ENCODE measurements around the gene VPS39. TPM values are rescaled to one million over a fixed set of nuclear protein-coding genes. Genes with fewer than 3 reads are reported as not detected.

VPS39 gene
- total RNA-seq, 4 donors from 2014 or later = 133 to 264 (median 205) TPM

DNA sequence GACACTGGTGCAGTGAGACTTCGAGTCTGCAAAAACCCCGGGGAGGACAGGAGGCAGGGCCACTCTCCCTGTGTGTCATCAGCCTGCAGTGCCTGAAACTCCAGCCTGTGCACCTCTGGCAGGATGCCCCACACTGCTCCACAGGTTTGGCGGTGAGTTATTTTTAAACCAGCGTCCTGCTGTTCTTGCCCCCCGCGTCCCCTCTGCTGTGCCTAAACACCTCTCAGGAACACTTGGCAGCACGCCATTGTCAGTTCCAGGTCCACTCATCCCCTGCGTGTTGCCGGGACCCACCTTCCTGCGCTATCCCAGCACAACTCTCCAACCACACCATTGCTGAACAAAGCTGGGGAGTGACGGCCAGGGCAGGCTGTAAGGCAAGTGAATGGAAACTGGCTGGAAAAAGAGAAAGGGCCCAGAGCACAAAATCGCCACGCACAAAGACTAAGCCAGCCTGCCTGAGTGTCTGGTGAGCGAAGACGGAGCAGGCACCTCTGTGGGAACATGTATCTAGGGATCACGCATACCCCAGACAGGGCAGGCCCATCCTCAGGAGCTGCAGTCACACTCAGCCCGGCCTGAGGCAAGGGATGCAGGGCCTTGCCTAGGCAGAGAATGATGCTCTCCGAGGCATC is 48.6 kb downstream of the VPS39 start:
- no peak for DNase-seq (ENCODE audit: low spot score in 2 of 2)
- Histone ChIP-seq H3K9me3 (no peaks in the 10 kb centered on the region), H3K27me3 (no peaks in the 10 kb centered on the region), H3K27ac (no peak overlapping the region), H3K36me3 (peaks cover 3 to 60% (median 19%) of the 10 kb centered on the region in 3 donors), H3K4me1 (no peaks in the 10 kb centered on the region), H3K4me3 (no peak overlapping the region)
- 88 to 89% methylated on average over 18 of the region's 18 CpGs for WGBS, 2 donors
- no peak for TF ChIP-seq POLR2A (IDR thresholded peaks at IDR 0.05)
- TF ChIP-seq EP300 (IDR thresholded peaks at IDR 0.05) = no peak
- TF ChIP-seq, protein P1, sequence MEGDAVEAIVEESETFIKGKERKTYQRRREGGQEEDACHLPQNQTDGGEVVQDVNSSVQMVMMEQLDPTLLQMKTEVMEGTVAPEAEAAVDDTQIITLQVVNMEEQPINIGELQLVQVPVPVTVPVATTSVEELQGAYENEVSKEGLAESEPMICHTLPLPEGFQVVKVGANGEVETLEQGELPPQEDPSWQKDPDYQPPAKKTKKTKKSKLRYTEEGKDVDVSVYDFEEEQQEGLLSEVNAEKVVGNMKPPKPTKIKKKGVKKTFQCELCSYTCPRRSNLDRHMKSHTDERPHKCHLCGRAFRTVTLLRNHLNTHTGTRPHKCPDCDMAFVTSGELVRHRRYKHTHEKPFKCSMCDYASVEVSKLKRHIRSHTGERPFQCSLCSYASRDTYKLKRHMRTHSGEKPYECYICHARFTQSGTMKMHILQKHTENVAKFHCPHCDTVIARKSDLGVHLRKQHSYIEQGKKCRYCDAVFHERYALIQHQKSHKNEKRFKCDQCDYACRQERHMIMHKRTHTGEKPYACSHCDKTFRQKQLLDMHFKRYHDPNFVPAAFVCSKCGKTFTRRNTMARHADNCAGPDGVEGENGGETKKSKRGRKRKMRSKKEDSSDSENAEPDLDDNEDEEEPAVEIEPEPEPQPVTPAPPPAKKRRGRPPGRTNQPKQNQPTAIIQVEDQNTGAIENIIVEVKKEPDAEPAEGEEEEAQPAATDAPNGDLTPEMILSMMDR (IDR thresholded peaks at IDR 0.05) = no peak

DNA sequence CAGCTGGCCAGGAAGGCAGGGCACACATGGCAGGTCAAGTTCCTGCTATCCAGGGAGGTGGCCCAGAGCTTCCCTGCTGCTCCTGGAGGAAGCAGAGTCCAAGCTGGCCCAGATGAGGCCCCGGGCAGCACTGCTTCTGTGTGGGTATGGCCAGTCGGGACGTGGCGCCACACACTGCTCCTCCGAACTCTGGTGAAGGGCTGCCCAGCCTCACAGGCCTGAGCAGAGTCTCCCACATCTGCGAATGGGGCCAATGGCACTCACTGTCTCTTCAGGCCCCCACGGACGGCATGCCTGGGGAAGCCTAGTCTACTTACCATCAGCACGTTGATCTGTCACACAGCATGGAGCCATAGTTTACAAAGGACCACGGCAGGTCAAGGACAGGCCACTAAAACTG is 49.2 kb downstream of the VPS39 start:
- Histone ChIP-seq H3K27me3 (no peaks in the 10 kb centered on the region), H3K4me1 (no peaks in the 10 kb centered on the region), H3K27ac (no peak overlapping the region), H3K36me3 (peaks cover 3 to 54% (median 15%) of the 10 kb centered on the region in 3 donors), H3K9me3 (no peaks in the 10 kb centered on the region), H3K4me3 (no peak overlapping the region)
- no peak for TF ChIP-seq EP300 (IDR thresholded peaks at IDR 0.05)
- TF ChIP-seq POLR2A (IDR thresholded peaks at IDR 0.05) = no peak
- TF ChIP-seq, protein P1 (IDR thresholded peaks at IDR 0.05) = no peak
- no peak for DNase-seq (ENCODE audit: low spot score in 2 of 2)
- WGBS, 2 donors = 86 to 95% methylated on average over 6 to 10 of the region's 10 CpGs

DNA sequence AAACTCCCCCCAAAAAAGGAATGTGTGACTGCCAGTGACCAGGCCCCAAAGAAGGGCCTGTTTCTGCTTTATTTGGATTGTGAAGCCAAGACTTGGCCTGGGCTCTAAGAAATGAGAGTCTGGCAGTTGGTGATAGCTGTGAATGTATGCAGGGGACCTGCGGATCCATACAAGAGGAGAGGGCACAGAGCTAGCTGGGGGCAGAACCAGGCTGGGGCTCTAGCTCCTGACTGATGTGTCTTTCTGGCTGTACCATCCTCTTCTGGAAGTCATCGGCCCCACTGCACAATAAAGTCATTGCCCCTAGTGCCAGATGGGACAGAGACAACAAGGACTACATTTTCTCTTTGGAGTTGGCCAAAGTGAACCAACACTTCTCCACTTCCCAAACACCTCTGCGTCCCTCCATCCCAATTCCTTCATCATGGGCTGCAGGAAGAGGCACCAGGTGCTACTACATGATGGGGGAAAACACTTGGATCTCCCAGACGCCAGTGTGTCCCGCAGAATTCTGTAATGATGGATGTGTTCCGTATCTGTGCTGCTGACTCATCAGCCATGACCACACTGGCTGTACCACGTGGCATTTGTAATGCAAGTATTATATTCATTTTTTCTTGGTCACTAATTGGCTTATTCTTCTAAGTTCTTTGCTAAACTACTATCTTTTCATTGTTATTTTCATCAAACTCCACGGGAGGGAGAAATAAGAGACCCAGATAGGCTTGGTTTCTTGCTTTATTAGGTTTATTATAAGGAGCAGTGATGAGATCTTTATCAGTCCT is 49.9 kb downstream of the VPS39 start:
- no peaks in the 10 kb centered on the region for H3K4me1 ChIP-seq
- H3K27ac ChIP-seq = no peak overlapping the region
- TF ChIP-seq POLR2A (IDR thresholded peaks at IDR 0.05) (no peak), EP300 (IDR thresholded peaks at IDR 0.05) (no peak)
- TF ChIP-seq, protein P1 (IDR thresholded peaks at IDR 0.05) = no peak
- no peaks in the 10 kb centered on the region for H3K9me3 ChIP-seq
- WGBS, 2 donors = 64 to 73% methylated on average over 8 of the region's 8 CpGs
- DNase-seq (ENCODE audit: low spot score in 2 of 2) = no peak
- peaks cover 3 to 47% (median 15%) of the 10 kb centered on the region in 3 donors for H3K36me3 ChIP-seq
- no peaks in the 10 kb centered on the region for H3K27me3 ChIP-seq
- H3K4me3 ChIP-seq = no peak overlapping the region

DNA sequence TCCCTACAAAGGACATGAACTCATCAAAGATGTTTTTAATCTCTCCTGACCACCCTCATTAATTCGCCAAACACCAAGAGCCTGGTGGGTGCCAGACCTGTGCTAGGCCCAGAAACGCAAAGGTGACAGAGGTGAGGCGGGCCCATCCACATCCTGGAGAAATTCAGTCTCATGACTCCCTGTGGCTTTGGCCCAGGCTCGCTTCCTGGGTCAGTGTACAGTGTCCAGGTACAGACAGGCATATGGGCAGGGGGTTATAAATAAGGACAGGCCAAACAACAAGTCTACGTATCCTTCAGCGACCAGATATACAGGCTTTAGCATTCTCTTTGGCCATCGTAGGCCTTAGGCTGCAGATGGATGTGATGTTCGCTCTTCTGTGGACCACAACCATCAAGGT is 50.7 kb downstream of the VPS39 start:
- Histone ChIP-seq H3K36me3 (peaks cover 3 to 39% (median 12%) of the 10 kb centered on the region in 3 donors), H3K27me3 (no peaks in the 10 kb centered on the region), H3K9me3 (no peaks in the 10 kb centered on the region), H3K4me1 (peaks cover 0 to under 1% (median 0%) of the 10 kb centered on the region in 4 donors), H3K4me3 (no peak overlapping the region), H3K27ac (no peak overlapping the region)
- no peak for DNase-seq (ENCODE audit: low spot score in 2 of 2)
- TF ChIP-seq POLR2A (IDR thresholded peaks at IDR 0.05) (no peak), EP300 (IDR thresholded peaks at IDR 0.05) (no peak)
- TF ChIP-seq, protein P1 (IDR thresholded peaks at IDR 0.05) = no peak
- WGBS, 2 donors = 97 to 98% methylated on average over 8 of the region's 8 CpGs
